AG08396 (cell line): Measurements from ENCODE around the gene ARMC6.
"Not testable (repeated sequence)": the region's sequence is repeated elsewhere in the genome, so short reads cannot be mapped to it uniquely, and the experiment has no call there.

Source experiments
- DNase-seq: peaks from one replicate; pipeline ENCODE4 v3.0.0; 2012; ENCODE audit warnings: low spot score, mixed read lengths

Gene ARMC6

GRCh38 chr19:19077103-19077502, 43.7 kb downstream of the ARMC6 start:
- no peak for DNase-seq

- no peak for DNase-seq
Observed at GRCh38 chr19:19078801-19079200, 45.4 kb downstream of the ARMC6 start.

GRCh38 chr19:19079571-19079970, 46.2 kb downstream of the ARMC6 start:
- DNase-seq, result no peak

GRCh38 chr19:19081642-19082151, 48.3 kb downstream of the ARMC6 start:
- DNase-seq, result no peak

- DNase-seq, result no peak
Observed at GRCh38 chr19:19083413-19084178, 50.2 kb downstream of the ARMC6 start.

GRCh38 chr19:19087676-19088075, 54.3 kb downstream of the ARMC6 start:
- DNase-seq, result no peak

- no peak for DNase-seq
Observed at GRCh38 chr19:19094513-19094912, 61.1 kb downstream of the ARMC6 start.

- no peak for DNase-seq
Observed at GRCh38 chr19:19095691-19096090, 62.3 kb downstream of the ARMC6 start.

- no peak for DNase-seq
Observed at GRCh38 chr19:19096641-19097627, 63.5 kb downstream of the ARMC6 start.

GRCh38 chr19:19098084-19098702, 64.8 kb downstream of the ARMC6 start:
- DNase-seq, result no peak

GRCh38 chr19:19098703-19099632, 65.6 kb downstream of the ARMC6 start:
- no peak for DNase-seq

GRCh38 chr19:19101540-19101939, 68.1 kb downstream of the ARMC6 start:
- DNase-seq, result no peak

GRCh38 chr19:19102566-19102965, 69.2 kb downstream of the ARMC6 start:
- not testable (repeated sequence) for DNase-seq

- DNase-seq, result no peak
Observed at GRCh38 chr19:19103167-19103566, 69.8 kb downstream of the ARMC6 start.

GRCh38 chr19:19105365-19106055, 72.1 kb downstream of the ARMC6 start:
- DNase-seq, result peak; percentile 77

- DNase-seq, result no peak
Observed at GRCh38 chr19:19106056-19106551, 72.7 kb downstream of the ARMC6 start.

- not testable (repeated sequence) for DNase-seq
Observed at GRCh38 chr19:19106938-19107337, 73.5 kb downstream of the ARMC6 start.

GRCh38 chr19:19107654-19108053, 74.3 kb downstream of the ARMC6 start:
- DNase-seq, result no peak
